Astrocyte (in vitro differentiated cells and primary cell): ENCODE data around the gene EDARADD. TPM values are rescaled to one million over a fixed set of nuclear protein-coding genes. Genes with fewer than 3 reads are reported as not detected.

Experiments
- DNase-seq: peaks from one replicate; pipeline ENCODE4 v3.0.0-alpha.2; 2010; ENCODE audit warnings: low read depth
- FAIRE-seq: peaks from 2 replicates; lab custom pipeline; 2011; peaks lifted over from hg19 to GRCh38; lab: Jason Lieb, UNC
- H2AFZ ChIP-seq: 2 replicates; pipeline ENCODE4 v1.6.0; 2012; ENCODE audit warnings: low read depth, low read length, inconsistent platforms
- H3K27ac ChIP-seq: 2 replicates; pipeline ENCODE4 v1.5.1; 2011; ENCODE audit warnings: low read depth, low read length, inconsistent platforms
- H3K27me3 ChIP-seq: 2 replicates; pipeline ENCODE4 v1.6.0; 2011; ENCODE audit warnings: low read length, inconsistent platforms; ENCODE audit not compliant: insufficient read depth
- H3K36me3 ChIP-seq: 2 replicates; pipeline ENCODE4 v1.5.1; 2011; ENCODE audit warnings: low read length, inconsistent platforms; ENCODE audit not compliant: insufficient read depth
- H3K4me1 ChIP-seq: 2 replicates; pipeline ENCODE4 v1.5.1; 2011; ENCODE audit warnings: low read length, inconsistent platforms; ENCODE audit not compliant: insufficient read depth
- H3K4me2 ChIP-seq: 2 replicates; pipeline ENCODE4 v1.6.0; 2012; ENCODE audit warnings: low read length, inconsistent platforms
- H3K4me3 ChIP-seq: 2 replicates; pipeline ENCODE4 v1.5.1; 2011; ENCODE audit warnings: low read depth, mild to moderate bottlenecking, low read length, inconsistent platforms; ENCODE audit not compliant: insufficient read depth
- H3K79me2 ChIP-seq: 2 replicates; pipeline ENCODE4 v1.6.0; 2012; ENCODE audit warnings: mild to moderate bottlenecking, low read length, inconsistent platforms; ENCODE audit not compliant: insufficient read depth
- H3K9ac ChIP-seq: 2 replicates; pipeline ENCODE4 v1.6.0; 2012; ENCODE audit warnings: mild to moderate bottlenecking, low read length, inconsistent platforms
- H3K9me3 ChIP-seq: 2 replicates; pipeline ENCODE4 v1.5.1; 2012; ENCODE audit warnings: low read depth, mild to moderate bottlenecking, low read length, inconsistent platforms; ENCODE audit not compliant: insufficient read depth
- H4K20me1 ChIP-seq: 2 replicates; pipeline ENCODE4 v1.6.0; 2012; ENCODE audit warnings: low read length, inconsistent platforms; ENCODE audit not compliant: insufficient read depth
- H3K27ac Mint-ChIP-seq: one replicate; pipeline ENCODE4 v1.8.0; 2021; ENCODE audit warnings: mild to moderate bottlenecking, mixed read lengths; ENCODE audit not compliant: unreplicated experiment
- H3K27me3 Mint-ChIP-seq: one replicate; pipeline ENCODE4 v1.8.0; 2021; ENCODE audit warnings: low read depth, mixed read lengths; ENCODE audit not compliant: unreplicated experiment
- H3K36me3 Mint-ChIP-seq: one replicate; pipeline ENCODE4 v1.8.0; 2021; ENCODE audit warnings: low read depth, mixed read lengths; ENCODE audit not compliant: unreplicated experiment
- H3K4me1 Mint-ChIP-seq: one replicate; pipeline ENCODE4 v1.8.0; 2021; ENCODE audit warnings: low read depth, mixed read lengths; ENCODE audit not compliant: unreplicated experiment
- H3K4me3 Mint-ChIP-seq: one replicate; pipeline ENCODE4 v1.8.0; 2021; ENCODE audit warnings: mild to moderate bottlenecking, moderate library complexity, mixed read lengths; ENCODE audit not compliant: unreplicated experiment
- H3K9me3 Mint-ChIP-seq: one replicate; pipeline ENCODE4 v1.8.0; 2021; ENCODE audit warnings: mild to moderate bottlenecking, mixed read lengths; ENCODE audit not compliant: unreplicated experiment
- EZH2 ChIP-seq: IDR thresholded peaks from 2 replicates; pipeline ENCODE4 v1.6.1; 2012; ENCODE audit warnings: mild to moderate bottlenecking, low read length, inconsistent platforms; ENCODE audit not compliant: insufficient read depth
- total RNA-seq: library from RNA; stranded (reverse); gene quantifications from 2 replicates; pipeline ENCODE4 v1.2.1, GENCODE V29; 2021
- TF ChIP-seq, protein P1 (sequence below): IDR thresholded peaks from 2 replicates; pipeline ENCODE4 v1.5.1; 2011; ENCODE audit warnings: low read depth, mild to moderate bottlenecking, inconsistent platforms, low read length, moderate library complexity; ENCODE audit not compliant: insufficient read depth

Gene EDARADD
- total RNA-seq, 1 donor from 2014 or later: 0.98 TPM

GRCh38 chr1:236395230-236395946, 1.3 kb downstream of the EDARADD start:
- Mint-ChIP-seq H3K27ac (no peak overlapping the region), H3K27me3 (peaks cover 27% of the 10 kb centered on the region), H3K4me3 (peak overlapping the region; percentile 95), H3K4me1 (peaks cover 11% of the 10 kb centered on the region), H3K36me3 (peaks cover 4% of the 10 kb centered on the region), H3K9me3 (peaks cover 3% of the 10 kb centered on the region)
- H3K9me3 ChIP-seq: no peaks in the 10 kb centered on the region
- H3K36me3 ChIP-seq: no peaks in the 10 kb centered on the region
- no peaks in the 10 kb centered on the region for H4K20me1 ChIP-seq
- no peaks in the 10 kb centered on the region for H3K79me2 ChIP-seq
- H3K9ac ChIP-seq: peak overlapping the region; percentile 16
- no peak for FAIRE-seq
- peaks cover 7% of the 10 kb centered on the region for H3K4me1 ChIP-seq
- peak; percentile 8 for DNase-seq
- no peak overlapping the region for H3K27ac ChIP-seq
- H2AFZ ChIP-seq: peak overlapping the region; percentile 86
- peaks cover 16% of the 10 kb centered on the region for H3K27me3 ChIP-seq
- peak overlapping the region; percentile 88 for H3K4me2 ChIP-seq
- TF ChIP-seq, protein P1, sequence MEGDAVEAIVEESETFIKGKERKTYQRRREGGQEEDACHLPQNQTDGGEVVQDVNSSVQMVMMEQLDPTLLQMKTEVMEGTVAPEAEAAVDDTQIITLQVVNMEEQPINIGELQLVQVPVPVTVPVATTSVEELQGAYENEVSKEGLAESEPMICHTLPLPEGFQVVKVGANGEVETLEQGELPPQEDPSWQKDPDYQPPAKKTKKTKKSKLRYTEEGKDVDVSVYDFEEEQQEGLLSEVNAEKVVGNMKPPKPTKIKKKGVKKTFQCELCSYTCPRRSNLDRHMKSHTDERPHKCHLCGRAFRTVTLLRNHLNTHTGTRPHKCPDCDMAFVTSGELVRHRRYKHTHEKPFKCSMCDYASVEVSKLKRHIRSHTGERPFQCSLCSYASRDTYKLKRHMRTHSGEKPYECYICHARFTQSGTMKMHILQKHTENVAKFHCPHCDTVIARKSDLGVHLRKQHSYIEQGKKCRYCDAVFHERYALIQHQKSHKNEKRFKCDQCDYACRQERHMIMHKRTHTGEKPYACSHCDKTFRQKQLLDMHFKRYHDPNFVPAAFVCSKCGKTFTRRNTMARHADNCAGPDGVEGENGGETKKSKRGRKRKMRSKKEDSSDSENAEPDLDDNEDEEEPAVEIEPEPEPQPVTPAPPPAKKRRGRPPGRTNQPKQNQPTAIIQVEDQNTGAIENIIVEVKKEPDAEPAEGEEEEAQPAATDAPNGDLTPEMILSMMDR: no peak
- peak overlapping the region; percentile 58 for H3K4me3 ChIP-seq

- peak overlapping the region; percentile 88 for H3K4me2 ChIP-seq
- Mint-ChIP-seq H3K4me3 (peak overlapping the region; percentile 95), H3K4me1 (peaks cover 11% of the 10 kb centered on the region), H3K36me3 (peaks cover 4% of the 10 kb centered on the region), H3K27me3 (peaks cover 27% of the 10 kb centered on the region), H3K27ac (no peak overlapping the region), H3K9me3 (peaks cover 3% of the 10 kb centered on the region)
- no peaks in the 10 kb centered on the region for H3K36me3 ChIP-seq
- peaks cover 7% of the 10 kb centered on the region for H3K4me1 ChIP-seq
- H4K20me1 ChIP-seq: no peaks in the 10 kb centered on the region
- FAIRE-seq: no peak
- H3K27ac ChIP-seq: no peak overlapping the region
- peak overlapping the region; percentile 86 for H2AFZ ChIP-seq
- peak overlapping the region; percentile 58 for H3K4me3 ChIP-seq
- no peak for TF ChIP-seq EZH2
- TF ChIP-seq, protein P1: no peak
- no peak for DNase-seq
- no peaks in the 10 kb centered on the region for H3K9me3 ChIP-seq
- H3K27me3 ChIP-seq: peaks cover 16% of the 10 kb centered on the region
- H3K9ac ChIP-seq: no peak overlapping the region
- H3K79me2 ChIP-seq: no peaks in the 10 kb centered on the region
These were observed 2.0 kb downstream of the EDARADD start for GRCh38 chr1:236395947-236396664.

DNA sequence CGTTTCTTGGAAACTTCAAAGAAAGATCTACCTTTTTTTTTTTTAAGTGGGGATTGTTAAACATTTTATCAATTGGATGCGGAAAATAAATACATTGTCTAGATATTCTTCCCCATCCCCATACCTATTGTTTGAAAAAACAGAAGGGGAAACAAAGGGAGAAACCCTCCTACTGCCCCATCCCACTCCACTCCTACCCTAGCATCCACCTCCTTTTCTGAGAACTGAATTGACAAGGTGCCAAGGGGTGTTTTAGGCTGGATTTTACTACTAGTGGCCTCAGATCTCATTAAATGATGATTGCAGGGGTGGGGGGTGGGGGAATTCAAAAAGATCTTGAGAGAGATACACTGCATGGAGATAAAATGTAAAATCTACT, 2.6 kb downstream of the EDARADD start:
- no peak overlapping the region for H3K4me2 ChIP-seq
- TF ChIP-seq EZH2: no peak
- TF ChIP-seq, protein P1: no peak
- Mint-ChIP-seq H3K4me1 (peaks cover 11% of the 10 kb centered on the region), H3K9me3 (peaks cover 3% of the 10 kb centered on the region), H3K27ac (no peak overlapping the region), H3K27me3 (peaks cover 27% of the 10 kb centered on the region), H3K36me3 (peaks cover 4% of the 10 kb centered on the region), H3K4me3 (peak overlapping the region; percentile 95)
- no peak for FAIRE-seq
- peaks cover 16% of the 10 kb centered on the region for H3K27me3 ChIP-seq
- H2AFZ ChIP-seq: no peak overlapping the region
- H3K36me3 ChIP-seq: no peaks in the 10 kb centered on the region
- no peaks in the 10 kb centered on the region for H4K20me1 ChIP-seq
- H3K27ac ChIP-seq: no peak overlapping the region
- DNase-seq: no peak
- no peak overlapping the region for H3K9ac ChIP-seq
- peaks cover 7% of the 10 kb centered on the region for H3K4me1 ChIP-seq
- H3K9me3 ChIP-seq: no peaks in the 10 kb centered on the region
- H3K79me2 ChIP-seq: no peaks in the 10 kb centered on the region
- H3K4me3 ChIP-seq: no peak overlapping the region
